Spinal cord (tissue), 10 donors: ENCODE measurements around the gene CARD10. TPM values are rescaled to one million over a fixed set of nuclear protein-coding genes. Genes with fewer than 3 reads are reported as not detected.

Experiments
- DNase-seq, 6 donors: peaks; one replicate each; pipeline versions ENCODE4 v3.0.0 to v3.0.0-alpha.2; 2013 to 2015; ENCODE audit warnings: low spot score in 6 of 6, low read depth in 4 of 6
- H3K27ac ChIP-seq: one replicate; pipeline ENCODE4 v1.5.1; 2013; ENCODE audit warnings: low read depth, low read length, control low read depth
- H3K27me3 ChIP-seq: one replicate; pipeline ENCODE4 v1.6.1; 2013; ENCODE audit warnings: low read length; ENCODE audit not compliant: control insufficient read depth, insufficient read depth
- H3K36me3 ChIP-seq: one replicate; pipeline ENCODE4 v1.6.1; 2013; ENCODE audit warnings: low read length; ENCODE audit not compliant: control insufficient read depth, insufficient read depth
- H3K4me1 ChIP-seq: one replicate; pipeline ENCODE4 v1.6.1; 2013; ENCODE audit warnings: low read length; ENCODE audit not compliant: control insufficient read depth, insufficient read depth
- H3K4me3 ChIP-seq: one replicate; pipeline ENCODE4 v1.5.1; 2013; ENCODE audit warnings: low read depth, low read length, control low read depth
- H3K9me3 ChIP-seq: one replicate; pipeline ENCODE4 v1.6.1; 2013; ENCODE audit warnings: low read length; ENCODE audit not compliant: control insufficient read depth, insufficient read depth
- WGBS: methylation state at CpG from one replicate; pipeline ENCODE4 v1.1.5; 2013; ENCODE audit warnings: missing lambda C conversion rate; ENCODE audit not compliant: insufficient coverage; 5-methylcytosine and 5-hydroxymethylcytosine counted together
- polyA plus RNA-seq, 2 donors: library from polyadenylated mRNA; unstranded; fragments of 120-200 nt; gene quantifications; one replicate each; pipeline ENCODE4 v1.2.1, GENCODE V29; 2013; ENCODE audit not compliant: insufficient read length in 2 of 2
- total RNA-seq, 2 donors: library from RNA; depleted of rRNA in 1 of 2; stranded (reverse); fragments of 120-200 nt in 1 of 2; fragments of >200 nt in 1 of 2; gene quantifications; one replicate each; pipeline versions ENCODE4 v1.2.3 to v1.2.4, GENCODE V29; 2013 to 2014
- donor health status: healthy.

CARD10 gene
- total and polyA plus RNA-seq, 4 donors, result 4.0 to 14.6 (median 12.8) TPM

DNA sequence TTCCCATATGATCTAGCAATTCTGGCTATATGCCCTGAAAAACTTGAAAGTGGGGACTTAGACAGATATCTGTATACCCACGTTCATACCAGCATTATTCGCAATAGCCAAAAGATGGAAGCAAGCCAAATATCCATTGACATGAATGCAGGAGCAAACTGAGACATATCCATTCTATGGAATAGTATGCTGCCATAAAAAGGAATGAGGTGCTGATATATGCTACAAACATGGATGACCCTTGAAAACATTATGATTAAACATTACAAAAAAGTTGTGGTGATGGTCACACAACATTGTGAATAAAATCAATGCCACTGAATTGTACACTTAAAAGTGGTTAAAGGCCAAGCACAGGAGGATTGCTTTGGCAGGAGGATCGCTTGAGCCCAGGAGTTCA lies 58.5 kb downstream of the CARD10 start:
- Histone ChIP-seq H3K9me3 (no peaks in the 10 kb centered on the region), H3K27ac (no peak overlapping the region), H3K36me3 (no peaks in the 10 kb centered on the region), H3K4me1 (peaks cover 29% of the 10 kb centered on the region), H3K4me3 (no peak overlapping the region), H3K27me3 (peaks cover 2% of the 10 kb centered on the region)
- DNase-seq, result no peak
- 92% methylated on average over 2 of the region's 3 CpGs for WGBS

DNA sequence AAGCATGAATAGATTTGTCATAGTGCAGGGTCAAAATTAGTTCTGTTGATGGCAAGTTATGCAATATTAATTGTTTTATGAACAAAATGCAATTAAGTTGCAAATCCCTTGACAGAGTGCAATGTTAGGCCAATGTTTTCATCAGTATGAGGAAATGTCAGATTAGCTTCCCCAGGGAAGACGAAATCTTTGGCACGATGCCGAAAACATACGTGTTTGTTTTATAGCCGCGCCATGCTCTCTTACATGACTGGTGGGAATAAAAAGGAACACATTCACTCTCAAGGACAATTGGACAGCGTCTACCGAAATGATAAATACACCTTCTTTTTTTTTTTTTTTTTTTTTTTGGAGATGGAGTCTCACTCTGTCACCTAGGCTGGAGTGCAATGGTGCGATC lies 60.0 kb downstream of the CARD10 start:
- Histone ChIP-seq H3K27me3 (peaks cover 2% of the 10 kb centered on the region), H3K4me3 (no peak overlapping the region), H3K36me3 (no peaks in the 10 kb centered on the region), H3K4me1 (peaks cover 38% of the 10 kb centered on the region), H3K9me3 (no peaks in the 10 kb centered on the region), H3K27ac (no peak overlapping the region)
- WGBS, result 78% methylated on average over 4 of the region's 9 CpGs
- peak in 1 of 6 donors; percentile 71 for DNase-seq

DNA sequence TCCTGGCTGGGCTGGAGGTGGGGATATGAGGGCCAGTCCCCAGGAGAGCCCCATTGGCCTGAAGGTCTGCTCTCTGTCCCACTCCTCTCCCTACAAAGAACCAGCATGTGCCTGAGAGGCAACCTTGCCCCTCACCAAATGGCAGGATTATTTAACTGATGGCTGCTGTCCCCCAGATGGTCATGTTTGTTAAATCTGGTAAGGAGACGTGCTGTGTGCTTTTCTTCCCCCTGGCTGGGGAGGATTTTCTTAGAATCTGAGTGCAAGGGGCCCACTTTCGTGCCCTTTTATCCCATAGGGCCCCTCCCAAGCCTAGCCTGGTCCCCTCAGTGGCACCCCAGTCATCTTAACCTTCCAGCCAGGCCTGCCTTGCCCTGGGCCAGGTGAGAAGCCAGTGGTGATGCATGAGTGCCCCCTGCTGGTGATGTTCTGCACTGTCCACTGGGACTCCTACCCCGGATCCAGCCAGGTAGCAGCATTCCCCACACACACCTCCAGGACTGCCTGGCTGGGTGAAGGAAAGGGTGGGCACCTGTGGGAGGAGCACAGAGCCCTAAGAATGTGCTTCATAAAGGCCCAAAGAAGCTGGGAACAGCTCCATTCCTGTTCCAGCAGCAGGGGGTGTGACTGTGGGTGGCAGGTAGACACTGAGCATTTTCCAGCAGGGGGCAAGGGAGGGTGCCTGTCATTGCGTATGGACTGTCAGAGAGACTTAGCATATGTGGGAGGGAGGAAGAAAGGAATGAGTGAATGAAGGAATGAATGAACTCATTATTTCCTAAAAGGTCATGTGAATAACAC lies 61.9 kb downstream of the CARD10 start:
- peak in 2 of 6 donors; percentile 75 to 87 for DNase-seq
- WGBS, result no CpG with 5 or more reads among the region's 4 CpGs
- Histone ChIP-seq H3K9me3 (no peaks in the 10 kb centered on the region), H3K27me3 (peaks cover 2% of the 10 kb centered on the region), H3K4me3 (no peak overlapping the region), H3K4me1 (peaks cover 21% of the 10 kb centered on the region), H3K36me3 (no peaks in the 10 kb centered on the region), H3K27ac (no peak overlapping the region)

DNA sequence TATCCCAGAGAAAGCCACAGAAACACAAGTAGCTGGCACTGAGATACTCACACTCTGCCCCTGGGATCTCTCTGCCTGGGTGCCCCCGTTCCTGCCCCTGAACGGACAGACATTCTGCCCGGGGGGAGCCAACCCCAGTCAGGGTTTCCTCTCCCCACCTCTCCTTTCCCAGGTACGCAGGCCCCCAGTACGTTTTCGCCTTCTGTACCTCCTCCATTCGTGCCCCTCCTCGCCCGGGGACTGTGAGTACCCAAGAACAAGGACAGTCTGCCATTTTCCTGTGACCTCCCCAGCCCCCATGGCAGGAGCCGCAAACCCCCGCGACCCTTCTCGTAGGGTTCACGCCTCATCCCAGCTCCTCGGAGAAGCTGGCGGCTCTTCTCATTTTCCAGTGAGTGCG lies 62.9 kb downstream of the CARD10 start:
- H3K27ac ChIP-seq, result no peak overlapping the region
- peaks cover 15% of the 10 kb centered on the region for H3K4me1 ChIP-seq
- H3K9me3 ChIP-seq, result no peaks in the 10 kb centered on the region
- 72% methylated on average over 17 of the region's 17 CpGs for WGBS
- no peak overlapping the region for H3K4me3 ChIP-seq
- peaks cover 2% of the 10 kb centered on the region for H3K27me3 ChIP-seq
- no peaks in the 10 kb centered on the region for H3K36me3 ChIP-seq
- DNase-seq, result no peak

DNA sequence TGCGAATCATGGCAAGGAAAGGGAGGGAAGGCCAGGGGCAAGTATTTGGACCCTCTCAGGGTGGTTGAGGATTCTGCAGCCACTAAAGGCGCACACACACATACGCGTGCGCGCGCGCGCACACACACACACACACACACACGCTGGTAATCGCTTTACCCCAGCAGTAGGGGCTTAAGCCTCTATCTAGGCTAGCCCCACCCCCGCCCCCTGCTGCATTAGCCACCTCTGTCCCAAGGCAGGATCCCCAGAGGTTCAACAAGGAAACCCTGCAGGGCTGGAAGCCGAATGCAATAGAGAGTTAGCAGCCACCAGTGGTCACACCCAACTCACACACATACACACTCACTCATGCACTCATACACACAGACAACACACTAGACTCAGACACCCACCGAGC lies 63.3 kb downstream of the CARD10 start:
- WGBS, result 77% methylated on average over 12 of the region's 14 CpGs
- Histone ChIP-seq H3K9me3 (no peaks in the 10 kb centered on the region), H3K36me3 (no peaks in the 10 kb centered on the region), H3K27ac (no peak overlapping the region), H3K4me1 (peaks cover 15% of the 10 kb centered on the region), H3K27me3 (peaks cover 2% of the 10 kb centered on the region), H3K4me3 (no peak overlapping the region)
- DNase-seq, result no peak

DNA sequence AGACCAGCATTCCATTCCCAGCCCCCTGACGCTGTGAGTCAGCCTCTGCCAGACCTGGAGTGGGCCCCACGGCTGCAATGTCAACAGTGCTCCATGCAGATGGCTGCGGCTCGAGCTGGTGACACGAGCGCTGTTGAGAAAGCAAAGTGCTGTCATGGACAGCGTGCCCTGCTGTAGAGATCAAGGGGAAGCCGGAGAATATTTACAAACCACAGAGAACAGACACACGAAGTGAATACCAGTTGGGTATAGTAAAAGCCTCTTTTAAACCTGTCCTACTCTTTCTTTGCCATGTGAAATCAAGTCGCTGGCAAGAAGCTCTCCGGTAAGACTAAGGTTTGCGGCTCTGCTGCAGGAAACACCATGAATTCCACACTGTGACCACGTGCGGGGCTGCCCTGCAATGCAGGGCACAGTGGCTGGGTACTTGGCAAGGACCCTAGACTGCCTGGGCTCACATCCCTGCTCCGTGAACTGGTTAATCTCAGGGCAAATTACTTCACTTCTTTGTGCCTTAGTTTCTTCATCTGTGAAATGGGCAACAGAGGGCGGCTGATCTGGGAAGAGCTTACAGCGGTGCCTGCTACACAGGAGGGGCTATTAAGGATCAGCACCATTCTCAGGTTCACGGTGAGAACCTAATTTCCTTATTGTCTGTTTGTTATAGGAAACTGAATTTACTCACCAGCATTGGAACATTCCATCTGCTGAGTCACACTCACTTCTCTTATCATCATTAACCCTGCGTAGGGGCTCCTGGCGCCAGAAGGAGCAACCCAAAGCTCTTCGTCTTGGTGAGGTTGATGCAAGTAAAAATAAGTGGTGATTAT lies 64.1 kb downstream of the CARD10 start:
- peak in 1 of 6 donors; percentile 34 for DNase-seq
- no peaks in the 10 kb centered on the region for H3K9me3 ChIP-seq
- no peaks in the 10 kb centered on the region for H3K36me3 ChIP-seq
- H3K27ac ChIP-seq, result no peak overlapping the region
- peaks cover 2% of the 10 kb centered on the region for H3K27me3 ChIP-seq
- WGBS, result 45% methylated on average over 11 of the region's 21 CpGs
- H3K4me3 ChIP-seq, result no peak overlapping the region
- H3K4me1 ChIP-seq, result peaks cover 15% of the 10 kb centered on the region

DNA sequence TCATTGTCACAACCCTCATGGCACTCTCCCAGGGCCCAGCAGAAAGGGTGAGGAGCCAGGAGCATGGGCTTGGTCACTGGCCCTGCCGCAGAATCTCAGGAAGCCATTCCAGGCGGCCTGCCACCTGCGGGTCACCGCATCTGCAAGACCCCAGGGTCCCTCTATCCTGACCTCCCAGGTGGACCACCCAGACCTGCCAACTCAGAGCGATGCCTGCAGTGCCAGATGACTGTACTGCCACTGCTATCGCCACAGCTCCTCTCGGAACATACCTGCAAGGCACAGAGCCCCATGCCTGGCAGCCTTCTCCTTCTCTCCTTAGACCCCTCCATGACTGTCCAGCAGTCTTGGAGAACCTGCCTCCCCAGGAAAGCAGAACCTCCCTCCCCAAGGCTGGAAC lies 65.5 kb downstream of the CARD10 start:
- H3K4me3 ChIP-seq, result no peak overlapping the region
- no peak overlapping the region for H3K27ac ChIP-seq
- no peaks in the 10 kb centered on the region for H3K9me3 ChIP-seq
- WGBS, result 94% methylated on average over 7 of the region's 7 CpGs
- H3K4me1 ChIP-seq, result peaks cover 29% of the 10 kb centered on the region
- no peaks in the 10 kb centered on the region for H3K36me3 ChIP-seq
- no peak for DNase-seq
- H3K27me3 ChIP-seq, result peaks cover 2% of the 10 kb centered on the region

DNA sequence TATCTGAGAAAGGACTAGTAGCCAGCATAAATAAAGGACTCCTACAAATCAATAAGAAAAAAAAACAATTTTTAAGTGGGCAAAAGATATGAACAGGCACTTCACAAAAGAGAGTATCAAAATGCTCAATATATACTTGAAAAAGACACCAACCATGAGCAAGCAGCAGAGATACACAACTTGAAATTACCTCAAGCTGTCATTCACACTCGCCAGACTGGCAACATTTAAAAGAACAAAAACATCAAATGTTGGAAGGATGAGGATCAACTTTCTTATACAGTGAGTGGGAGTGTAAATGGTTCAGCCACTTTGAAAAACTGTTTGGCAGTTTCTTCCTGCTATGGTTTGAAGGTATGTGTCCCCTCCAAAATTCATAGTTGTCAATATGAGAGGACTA lies 68.0 kb downstream of the CARD10 start:
- no peaks in the 10 kb centered on the region for H3K27me3 ChIP-seq
- no peaks in the 10 kb centered on the region for H3K36me3 ChIP-seq
- no peak for DNase-seq
- H3K4me1 ChIP-seq, result peaks cover 47% of the 10 kb centered on the region
- no peak overlapping the region for H3K27ac ChIP-seq
- WGBS, result no CpG with 5 or more reads among the region's 1 CpG
- no peaks in the 10 kb centered on the region for H3K9me3 ChIP-seq
- H3K4me3 ChIP-seq, result no peak overlapping the region

DNA sequence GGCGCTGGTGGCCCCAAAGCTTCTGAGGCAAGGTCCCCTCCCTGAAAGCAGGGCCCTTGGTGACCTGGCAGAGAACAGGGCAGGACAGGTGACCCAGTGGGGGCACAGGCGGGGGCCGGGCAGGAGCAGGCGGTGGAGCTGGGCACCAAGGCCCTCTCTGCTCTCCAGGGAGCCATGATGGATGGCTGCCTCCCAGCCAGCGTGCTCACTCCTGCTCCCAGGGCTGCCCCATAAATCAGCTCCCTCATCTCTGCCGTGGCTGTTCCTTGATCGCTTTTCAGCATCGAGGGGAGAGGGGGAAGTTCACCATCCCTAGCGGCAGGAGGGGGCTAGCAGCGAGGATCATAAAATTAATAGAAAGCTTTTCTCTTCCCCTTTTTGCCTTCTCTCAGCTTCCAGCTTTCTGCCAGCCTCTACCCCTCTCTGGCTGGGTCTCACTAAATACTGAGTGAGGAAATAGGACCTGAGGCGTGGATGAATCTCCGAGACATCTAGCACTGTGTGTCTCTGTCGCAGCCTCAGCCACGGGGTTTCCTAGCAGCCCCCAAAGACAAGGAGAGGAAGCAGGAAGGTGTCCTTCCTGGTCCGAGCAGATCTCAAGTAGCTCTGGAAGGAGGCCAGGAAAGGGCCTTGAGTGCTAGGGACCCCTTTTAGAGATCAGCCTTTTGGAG lies 69.7 kb downstream of the CARD10 start:
- 31% methylated on average over 10 of the region's 15 CpGs for WGBS
- no peak overlapping the region for H3K4me3 ChIP-seq
- no peaks in the 10 kb centered on the region for H3K36me3 ChIP-seq

More for the DNA sequence above, 69.7 kb downstream of the CARD10 start:
- Histone ChIP-seq H3K27ac (no peak overlapping the region), H3K4me1 (peaks cover 32% of the 10 kb centered on the region), H3K9me3 (no peaks in the 10 kb centered on the region), H3K27me3 (no peaks in the 10 kb centered on the region)
- DNase-seq, result peak in 2 of 6 donors; percentile 30 to 86
